DOHH2 (cell line): Measurements from ENCODE around the gene F13A1.
"Not testable (repeated sequence)": the region's sequence is repeated elsewhere in the genome, so short reads cannot be mapped to it uniquely, and the experiment has no call there.

ENCODE experiments used
- CTCF ChIP-seq: fragments of 200-600 bp; sonication (generic); IDR thresholded peaks from one replicate; pipeline ENCODE4 v1.5.1; 2014; ENCODE audit warnings: antibody characterized with exemption, mild to moderate bottlenecking, low read depth, low read length; ENCODE audit not compliant: poor library complexity, severe bottlenecking
- EZH2phosphoT487 ChIP-seq: fragments of 200-600 bp; sonication (generic); IDR thresholded peaks from 2 replicates; pipeline ENCODE4 v1.6.1; 2017; ENCODE audit warnings: borderline replicate concordance, mild to moderate bottlenecking, antibody characterized with exemption, low read length, moderate library complexity, mixed read lengths

- TF ChIP-seq CTCF, EZH2phosphoT487: not testable (repeated sequence)
Measured at GRCh38 chr6:6300383-6300782, 20.1 kb downstream of the F13A1 start.
